Erythroblast (primary cell): ENCODE data around the gene TMEM267.

Source experiments
- GATA1 ChIP-seq: IDR thresholded peaks from 2 replicates; pipeline ENCODE4 v1.6.1; 2011; ENCODE audit warnings: low read depth, mild to moderate bottlenecking, control low read depth, low read length, moderate library complexity
- POLR2A ChIP-seq: IDR thresholded peaks from 2 replicates; pipeline ENCODE4 v1.6.1; 2011; ENCODE audit warnings: mild to moderate bottlenecking, low read length

DNA sequence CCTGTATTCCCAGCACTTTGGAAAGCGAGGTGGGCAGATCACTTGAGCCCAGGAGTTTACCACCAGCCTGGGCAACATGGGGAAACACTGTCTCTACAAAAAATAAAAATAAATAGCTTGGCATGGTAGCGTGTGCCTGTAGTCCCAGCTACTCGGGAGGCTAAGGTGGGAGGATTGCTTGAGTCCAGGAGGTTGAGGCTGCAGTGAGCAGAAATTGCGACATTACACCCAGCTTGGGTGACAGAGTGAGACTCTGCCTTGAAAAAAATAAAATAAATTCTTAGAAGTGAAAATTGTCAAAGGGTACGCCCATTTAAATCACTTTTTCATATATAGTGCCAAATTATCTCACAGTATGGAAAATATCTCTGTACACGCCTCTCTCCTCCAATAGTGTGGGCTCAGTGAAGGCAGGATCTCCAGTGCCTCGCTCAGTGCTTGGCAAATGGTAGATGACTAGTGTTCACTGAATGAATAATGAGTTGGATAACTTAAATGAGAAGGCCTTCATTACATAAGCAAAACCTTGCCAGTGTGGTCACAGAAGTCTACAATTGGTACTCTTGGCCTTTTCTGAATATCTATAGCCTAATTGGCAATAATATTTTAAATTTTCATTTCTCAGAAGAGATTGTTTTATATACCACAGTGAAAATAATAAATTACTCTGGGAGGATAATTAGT, 62.1 kb downstream of the TMEM267 start:
- TF ChIP-seq POLR2A: no peak
- TF ChIP-seq GATA1: no peak
